NCI-H510A treated with DMSO at 0.1 percent for 48 hours (cell line): ENCODE measurements around the gene HCRTR1.

ENCODE experiments used
- DNase-seq: peaks from one replicate; lab custom pipeline; 2025; lab: John Stamatoyannopoulos, UW

HCRTR1 gene

DNA sequence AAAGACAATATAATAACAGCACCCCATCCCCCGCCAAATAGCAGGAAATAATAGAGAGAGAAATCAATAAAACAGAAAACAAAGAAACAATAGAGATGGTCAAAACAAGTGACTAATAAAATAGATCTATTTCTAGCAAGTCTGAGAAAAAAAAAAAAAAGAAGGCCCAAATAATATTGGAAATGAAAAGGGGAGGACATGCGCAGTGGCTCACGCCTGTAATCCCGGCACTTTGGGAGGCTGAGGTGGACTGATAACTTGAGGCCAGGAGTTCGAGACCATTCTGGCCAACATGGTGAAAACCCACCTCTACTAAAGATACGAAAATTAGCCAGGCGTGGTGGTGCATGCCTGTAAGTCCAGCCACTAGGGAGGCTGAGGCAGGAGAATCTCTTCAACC is 18.5 kb upstream of the HCRTR1 start:
- no peak for DNase-seq

GRCh38 chr1:31600641-31601040 is 16.8 kb upstream of the HCRTR1 start:
- no peak for DNase-seq

GRCh38 chr1:31602081-31602480 is 15.4 kb upstream of the HCRTR1 start:
- DNase-seq: no peak

DNA sequence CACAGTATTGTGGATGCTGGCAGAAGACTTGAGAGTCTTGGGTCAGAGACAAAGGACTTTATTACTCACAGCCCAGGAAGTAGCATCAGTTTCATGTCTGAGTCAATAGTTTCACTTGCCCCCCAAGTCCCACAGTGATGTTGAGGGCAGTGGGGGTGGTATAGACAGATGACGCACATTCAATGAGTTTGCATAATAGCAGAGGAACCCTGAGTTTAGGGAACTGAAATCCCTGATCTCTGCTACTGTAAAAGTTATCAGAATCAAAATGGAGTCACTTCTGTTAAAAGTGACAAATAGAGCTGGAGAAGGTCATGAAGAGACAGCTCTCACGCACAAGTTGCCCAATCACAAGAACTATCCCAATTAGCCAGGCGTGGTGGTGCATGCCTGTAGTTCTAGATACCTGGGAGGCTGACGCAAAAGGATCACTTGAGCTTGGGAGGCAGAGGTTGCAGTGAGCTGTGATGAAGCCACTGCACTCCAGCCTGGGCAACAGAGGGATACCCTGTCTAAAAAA is 11.5 kb upstream of the HCRTR1 start:
- DNase-seq: no peak

GRCh38 chr1:31607360-31607759 is 10.1 kb upstream of the HCRTR1 start:
- no peak for DNase-seq

- no peak for DNase-seq
These were observed 7.9 kb upstream of the HCRTR1 start for GRCh38 chr1:31609514-31610118.

DNA sequence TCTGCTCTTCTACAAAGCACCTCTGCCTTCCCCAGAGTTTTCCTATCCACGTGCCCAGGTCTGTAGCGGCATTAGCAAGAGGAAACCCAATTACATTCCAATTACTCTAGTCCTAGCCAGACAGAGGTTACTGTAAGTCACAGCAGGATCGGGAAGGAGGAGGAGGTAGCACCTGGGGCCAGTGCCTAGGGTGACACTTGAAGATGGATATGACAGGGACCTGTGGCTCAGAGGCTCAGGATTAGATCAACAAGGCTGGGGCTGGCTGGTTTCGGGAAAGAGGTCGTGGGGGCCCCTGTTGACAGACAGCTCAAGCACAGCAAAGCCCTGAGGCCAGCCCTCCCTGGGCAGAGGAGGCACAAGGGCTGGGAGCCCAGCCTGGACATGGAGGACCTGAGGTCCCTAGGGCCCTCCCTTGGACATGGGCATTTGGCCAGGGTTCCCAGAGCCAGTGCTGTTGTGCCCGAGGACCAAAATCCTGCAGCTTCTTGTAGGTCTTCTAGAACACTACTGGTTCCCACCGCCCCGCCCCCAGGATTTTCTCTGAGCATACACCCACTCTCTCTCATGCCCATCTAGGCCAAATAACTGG is 3.0 kb upstream of the HCRTR1 start:
- no peak for DNase-seq

DNA sequence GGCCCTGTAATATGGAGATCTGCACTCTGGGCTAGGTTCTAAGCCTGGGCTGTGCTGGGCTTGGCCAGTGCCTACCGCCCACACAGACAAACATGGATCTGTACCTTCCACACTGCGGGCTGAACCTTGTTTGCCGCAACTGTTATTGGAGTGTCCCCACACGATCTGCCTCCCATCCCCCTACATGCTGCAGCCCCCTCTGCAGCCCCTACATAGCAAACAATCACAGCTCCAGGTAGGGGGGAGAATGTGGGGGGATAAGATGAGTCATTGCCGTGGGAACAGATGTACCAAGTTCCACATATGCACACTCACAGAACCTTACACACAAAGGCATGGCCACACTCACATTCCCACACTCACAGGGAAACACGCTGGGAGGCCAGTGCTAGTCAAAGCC is 2.1 kb upstream of the HCRTR1 start:
- DNase-seq: no peak

GRCh38 chr1:31615939-31616338 is 1.6 kb upstream of the HCRTR1 start:
- no peak for DNase-seq

GRCh38 chr1:31617916-31618746 is 642 bp downstream of the HCRTR1 start:
- DNase-seq: peak; percentile 25

DNA sequence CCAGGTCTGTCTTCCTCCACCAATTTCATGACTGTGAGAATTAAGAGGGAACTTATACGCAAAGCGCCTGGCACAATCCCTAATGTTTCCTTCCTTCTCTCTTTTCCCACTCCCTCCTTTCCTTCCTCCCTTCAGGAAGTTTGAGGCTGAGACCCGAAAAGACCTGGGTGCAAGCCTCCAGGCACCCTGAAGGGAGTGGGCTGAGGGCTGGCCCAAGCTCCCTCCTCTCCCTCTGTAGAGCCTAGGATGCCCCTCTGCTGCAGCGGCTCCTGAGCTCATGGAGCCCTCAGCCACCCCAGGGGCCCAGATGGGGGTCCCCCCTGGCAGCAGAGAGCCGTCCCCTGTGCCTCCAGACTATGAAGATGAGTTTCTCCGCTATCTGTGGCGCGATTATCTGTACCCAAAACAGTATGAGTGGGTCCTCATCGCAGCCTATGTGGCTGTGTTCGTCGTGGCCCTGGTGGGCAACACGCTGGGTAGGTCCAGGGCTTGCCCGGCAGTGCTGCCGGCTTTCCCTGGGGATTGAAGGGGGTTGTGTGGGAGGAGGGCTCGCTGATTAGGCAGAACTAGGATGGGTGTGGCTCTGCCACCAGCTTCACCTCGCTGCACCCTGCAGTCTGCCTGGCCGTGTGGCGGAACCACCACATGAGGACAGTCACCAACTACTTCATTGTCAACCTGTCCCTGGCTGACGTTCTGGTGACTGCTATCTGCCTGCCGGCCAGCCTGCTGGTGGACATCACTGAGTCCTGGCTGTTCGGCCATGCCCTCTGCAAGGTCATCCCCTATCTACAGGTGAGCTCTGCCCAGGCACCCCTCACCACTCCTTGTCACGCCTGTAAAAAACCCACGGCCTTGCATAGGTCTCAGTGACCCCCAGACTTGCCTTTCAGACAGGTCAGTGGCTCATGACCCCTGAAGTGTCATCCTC is 1.7 kb downstream of the HCRTR1 start:
- DNase-seq: no peak

DNA sequence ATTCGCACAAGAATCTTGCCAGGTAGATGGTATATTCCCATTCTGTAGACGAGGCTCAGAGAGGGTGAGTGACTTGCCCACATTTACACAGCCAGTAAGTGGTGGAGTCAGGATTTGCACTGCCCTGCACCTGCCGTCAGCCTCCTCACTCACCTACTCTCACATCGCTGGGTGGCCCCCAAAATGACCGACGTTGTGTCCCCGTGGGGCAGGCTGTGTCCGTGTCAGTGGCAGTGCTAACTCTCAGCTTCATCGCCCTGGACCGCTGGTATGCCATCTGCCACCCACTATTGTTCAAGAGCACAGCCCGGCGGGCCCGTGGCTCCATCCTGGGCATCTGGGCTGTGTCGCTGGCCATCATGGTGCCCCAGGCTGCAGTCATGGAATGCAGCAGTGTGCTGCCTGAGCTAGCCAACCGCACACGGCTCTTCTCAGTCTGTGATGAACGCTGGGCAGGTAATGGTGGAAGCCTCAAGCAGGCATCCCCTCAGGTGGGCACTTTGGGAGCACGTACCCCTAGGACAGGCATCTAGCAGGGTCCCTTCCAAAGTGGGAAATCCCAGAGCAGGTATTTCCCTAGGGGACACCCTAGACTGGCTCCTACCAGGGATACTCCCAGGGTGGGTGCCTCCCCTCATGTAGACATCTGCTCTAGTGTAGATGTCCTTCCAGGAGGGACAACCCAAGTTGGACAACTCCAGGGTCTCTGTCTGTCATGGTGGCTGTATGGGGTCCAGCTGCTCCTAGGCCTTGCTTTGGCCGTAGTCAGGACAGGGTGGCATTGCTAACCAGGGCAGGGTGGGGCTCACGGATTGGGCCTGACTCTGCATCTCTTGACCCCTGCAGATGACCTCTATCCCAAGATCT is 3.4 kb downstream of the HCRTR1 start:
- no peak for DNase-seq

GRCh38 chr1:31621498-31621820 is 4.0 kb downstream of the HCRTR1 start:
- no peak for DNase-seq

DNA sequence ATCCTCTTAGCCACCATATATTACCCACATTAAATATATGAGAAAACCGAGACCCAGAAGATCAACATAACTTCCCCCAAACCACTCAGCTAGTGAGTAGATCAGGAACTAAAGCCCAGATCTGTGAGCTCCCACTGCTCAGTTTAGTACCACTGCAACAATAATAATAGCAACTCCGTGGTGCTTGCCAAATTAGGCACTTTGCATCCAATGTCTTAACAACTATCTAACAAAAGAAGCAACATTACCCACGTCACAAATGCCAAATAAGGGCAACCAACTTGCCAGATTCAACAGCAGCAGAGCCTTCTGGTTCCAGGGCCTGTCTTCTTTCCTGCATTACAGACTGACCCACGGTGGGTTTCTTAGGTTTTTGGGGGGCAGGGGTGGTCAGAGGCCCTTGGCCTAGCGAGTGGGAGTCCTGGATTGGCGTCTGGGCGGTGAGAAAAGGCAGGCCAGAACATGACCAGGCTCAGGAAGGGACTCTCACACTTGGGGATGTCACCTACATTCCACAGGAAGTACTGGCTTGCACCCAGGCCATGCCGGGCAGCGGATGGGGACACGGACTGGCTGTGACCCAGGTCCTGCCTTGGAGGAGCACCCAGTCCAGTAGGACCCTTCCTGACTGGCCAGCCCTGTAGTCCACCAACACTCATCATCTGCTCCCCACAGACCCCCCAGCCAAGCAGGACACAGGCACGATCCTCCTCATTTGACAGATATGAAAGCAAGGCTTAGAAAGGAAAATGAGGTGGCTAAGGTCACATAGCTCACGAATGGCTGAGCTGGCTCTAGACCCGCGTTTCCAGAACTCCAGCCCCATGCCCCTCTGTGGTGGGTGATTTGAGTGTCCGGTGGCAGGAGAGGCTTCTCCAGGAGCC is 4.6 kb downstream of the HCRTR1 start:
- DNase-seq: no peak

DNA sequence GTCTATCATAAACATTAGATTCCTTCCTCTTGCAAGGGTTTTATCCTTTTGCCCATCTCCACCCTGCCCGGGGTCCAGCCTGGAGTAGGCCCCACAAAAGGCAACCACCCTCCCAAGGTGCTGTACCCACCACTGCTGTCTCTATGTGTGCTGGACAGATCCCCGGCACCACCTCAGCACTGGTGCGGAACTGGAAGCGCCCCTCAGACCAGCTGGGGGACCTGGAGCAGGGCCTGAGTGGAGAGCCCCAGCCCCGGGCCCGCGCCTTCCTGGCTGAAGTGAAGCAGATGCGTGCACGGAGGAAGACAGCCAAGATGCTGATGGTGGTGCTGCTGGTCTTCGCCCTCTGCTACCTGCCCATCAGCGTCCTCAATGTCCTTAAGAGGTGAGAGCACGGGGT is 5.9 kb downstream of the HCRTR1 start:
- no peak for DNase-seq

GRCh38 chr1:31624309-31624708 is 6.8 kb downstream of the HCRTR1 start:
- no peak for DNase-seq

- no peak for DNase-seq
These were observed 7.4 kb downstream of the HCRTR1 start for GRCh38 chr1:31624731-31625514.

DNA sequence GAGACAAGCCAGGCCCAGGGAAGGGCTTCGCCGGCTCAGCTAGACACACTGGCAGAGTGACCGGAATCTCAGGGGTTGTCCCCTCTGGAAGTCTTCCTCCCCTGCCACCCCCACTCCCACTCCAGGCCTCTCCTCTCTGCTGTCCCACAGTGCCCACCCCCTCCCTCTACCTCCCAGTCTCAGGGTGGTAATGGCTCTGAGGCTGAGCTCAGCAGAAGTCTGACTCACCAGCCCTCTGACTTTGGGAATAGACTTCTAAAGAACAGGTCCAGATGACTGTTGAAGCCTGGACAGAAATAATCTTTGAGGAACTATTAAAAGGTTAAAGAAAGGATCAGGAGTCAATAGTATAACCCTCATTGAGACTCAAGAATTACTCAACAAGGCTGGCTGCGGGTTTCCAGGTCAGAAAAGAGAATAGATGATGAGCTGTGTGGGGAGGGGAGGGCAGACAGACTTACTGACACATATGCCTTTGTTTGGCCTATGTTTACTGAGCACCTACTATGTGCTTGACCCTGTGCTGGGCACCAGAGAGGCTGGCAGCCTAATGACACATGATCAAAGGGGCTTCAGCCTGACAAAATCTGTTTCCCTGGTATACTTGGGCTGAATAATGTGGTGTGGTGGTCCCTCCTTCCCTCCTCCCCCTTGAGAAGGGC is 8.2 kb downstream of the HCRTR1 start:
- DNase-seq: no peak
